Embryonic facial prominence (tissue), 1 donor: ENCODE data around the gene STK32B.
A peak's percentile ranks its signal among the peaks of the same experiment; 100 is the strongest.

ENCODE experiments used
- DNase-seq: peaks from one replicate; pipeline ENCODE4 v3.0.0-alpha.2; 2016; ENCODE audit errors: extremely low spot score

The STK32B gene

GRCh38 chr4:5124876-5125275 lies 73.6 kb downstream of the STK32B start:
- no peak for DNase-seq

GRCh38 chr4:5125321-5125720 lies 74.0 kb downstream of the STK32B start:
- DNase-seq = no peak

GRCh38 chr4:5126231-5126630 lies 75.0 kb downstream of the STK32B start:
- no peak for DNase-seq

- DNase-seq = no peak
These were observed 75.6 kb downstream of the STK32B start for GRCh38 chr4:5126857-5127256.

- DNase-seq = no peak
These were observed 76.3 kb downstream of the STK32B start for GRCh38 chr4:5127556-5127955.

- DNase-seq = no peak
These were observed 77.3 kb downstream of the STK32B start for GRCh38 chr4:5128569-5128968.

GRCh38 chr4:5133201-5133600 lies 81.9 kb downstream of the STK32B start:
- no peak for DNase-seq

GRCh38 chr4:5133933-5134594 lies 82.8 kb downstream of the STK32B start:
- no peak for DNase-seq

- DNase-seq = no peak
These were observed 83.3 kb downstream of the STK32B start for GRCh38 chr4:5134620-5135019.

GRCh38 chr4:5137226-5137625 lies 85.9 kb downstream of the STK32B start:
- DNase-seq = no peak

GRCh38 chr4:5137927-5138326 lies 86.6 kb downstream of the STK32B start:
- no peak for DNase-seq

- DNase-seq = no peak
These were observed 87.1 kb downstream of the STK32B start for GRCh38 chr4:5138389-5138788.

GRCh38 chr4:5139141-5139540 lies 87.9 kb downstream of the STK32B start:
- DNase-seq = no peak

- no peak for DNase-seq
These were observed 90.5 kb downstream of the STK32B start for GRCh38 chr4:5141802-5142201.

- DNase-seq = no peak
These were observed 91.4 kb downstream of the STK32B start for GRCh38 chr4:5142726-5143125.

GRCh38 chr4:5143306-5143861 lies 92.1 kb downstream of the STK32B start:
- no peak for DNase-seq

GRCh38 chr4:5143940-5144339 lies 92.7 kb downstream of the STK32B start:
- DNase-seq = no peak

- DNase-seq = no peak
These were observed 93.1 kb downstream of the STK32B start for GRCh38 chr4:5144384-5144783.

- DNase-seq = no peak
These were observed 95.0 kb downstream of the STK32B start for GRCh38 chr4:5146248-5146647.

GRCh38 chr4:5152521-5152920 lies 101.2 kb downstream of the STK32B start:
- DNase-seq = no peak

- peak; percentile 8 for DNase-seq
These were observed 105.4 kb downstream of the STK32B start for GRCh38 chr4:5156682-5157081.

GRCh38 chr4:5157791-5158770 lies 106.8 kb downstream of the STK32B start:
- no peak for DNase-seq

- no peak for DNase-seq
These were observed 107.5 kb downstream of the STK32B start for GRCh38 chr4:5158825-5159224.
